GM23338 (cell line): ENCODE data around the gene ETNPPL. TPM values are rescaled to one million over a fixed set of nuclear protein-coding genes. Genes with fewer than 3 reads are reported as not detected.

Experiments
- ATAC-seq: fragments of 200-7000 bp; cut with Tn5 transposase; 3 replicates; pipeline ENCODE4 v1.9.1; 2020
- DNase-seq: peaks from one replicate; pipeline ENCODE4 v3.0.0-alpha.2; 2015; ENCODE audit warnings: low spot score
- H2AFZ ChIP-seq: fragments of 200-600 bp; sonication (generic); 2 replicates; pipeline ENCODE4 v1.8.0; 2016; ENCODE audit warnings: antibody characterized with exemption, mild to moderate bottlenecking, moderate library complexity
- H3F3A ChIP-seq: fragments of 200-600 bp; sonication (generic); replicated peaks from 2 replicates; pipeline ENCODE4 v1.8.0; 2017; ENCODE audit warnings: antibody characterized with exemption, mixed run types, low read depth
- H3K27ac ChIP-seq: fragments of 200-600 bp; sonication (generic); 2 replicates; pipeline ENCODE4 v1.6.1; 2016; ENCODE audit warnings: low read depth
- H3K27me3 ChIP-seq: fragments of 200-600 bp; sonication (generic); 2 replicates; pipeline ENCODE4 v1.8.0; 2016; ENCODE audit warnings: mild to moderate bottlenecking, mixed run types, moderate library complexity; ENCODE audit not compliant: insufficient read depth
- H3K36me3 ChIP-seq: fragments of 200-600 bp; sonication (generic); 2 replicates; pipeline ENCODE4 v1.8.0; 2016; ENCODE audit warnings: mild to moderate bottlenecking; ENCODE audit not compliant: insufficient read depth
- H3K4me1 ChIP-seq: fragments of 200-600 bp; sonication (generic); 2 replicates; pipeline ENCODE4 v1.8.0; 2016; ENCODE audit warnings: mild to moderate bottlenecking, moderate library complexity; ENCODE audit not compliant: insufficient read depth
- H3K4me2 ChIP-seq: fragments of 200-600 bp; sonication (generic); 2 replicates; pipeline ENCODE4 v1.7.1; 2017; ENCODE audit warnings: mixed run types
- H3K4me3 ChIP-seq: fragments of 200-600 bp; sonication (generic); 2 replicates; pipeline ENCODE4 v1.6.1; 2016; ENCODE audit warnings: mixed run types
- H3K79me2 ChIP-seq: fragments of 200-600 bp; sonication (generic); replicated peaks from 2 replicates; pipeline ENCODE4 v1.8.0; 2017; ENCODE audit warnings: mild to moderate bottlenecking; ENCODE audit not compliant: insufficient read depth
- H3K9me2 ChIP-seq: fragments of 200-600 bp; sonication (generic); 2 replicates; pipeline ENCODE4 v1.8.0; 2017; ENCODE audit not compliant: insufficient read depth
- H4K20me1 ChIP-seq: fragments of 200-600 bp; sonication (generic); replicated peaks from 2 replicates; pipeline ENCODE4 v1.8.0; 2017; ENCODE audit warnings: mild to moderate bottlenecking; ENCODE audit not compliant: insufficient read depth
- H3K27ac Mint-ChIP-seq: 2 replicates; pipeline ENCODE4 v1.8.0; 2020; ENCODE audit warnings: inconsistent platforms, mild to moderate bottlenecking, moderate library complexity, mixed read lengths
- H3K27me3 Mint-ChIP-seq: 3 replicates; pipeline ENCODE4 v1.8.0; 2022; ENCODE audit warnings: low read depth, mild to moderate bottlenecking, moderate library complexity, mixed read lengths, inconsistent platforms; ENCODE audit not compliant: insufficient read depth, poor library complexity
- H3K36me3 Mint-ChIP-seq: 3 replicates; pipeline ENCODE4 v1.8.0; 2021; ENCODE audit warnings: low read depth, mild to moderate bottlenecking, inconsistent platforms, moderate library complexity, mixed read lengths
- H3K4me1 Mint-ChIP-seq: 3 replicates; pipeline ENCODE4 v1.8.0; 2020; ENCODE audit warnings: mild to moderate bottlenecking, inconsistent platforms, mixed read lengths
- H3K4me3 Mint-ChIP-seq: 3 replicates; pipeline ENCODE4 v1.8.0; 2021; ENCODE audit warnings: moderate library complexity, mild to moderate bottlenecking, inconsistent platforms, mixed read lengths
- H3K9me3 Mint-ChIP-seq: 3 replicates; pipeline ENCODE4 v1.8.0; 2020; ENCODE audit warnings: moderate library complexity, mild to moderate bottlenecking, inconsistent platforms, mixed read lengths
- CREB1 ChIP-seq: fragments of 250-450 bp; sonication (Bioruptor Pico); IDR thresholded peaks from 2 replicates; pipeline ENCODE4 v1.5.0; 2020; ENCODE audit warnings: low read depth, mild to moderate bottlenecking, moderate library complexity
- CTCF ChIP-seq, 2 experiments: fragments of 200-600 bp in 1 of 2; sonication (generic) in 1 of 2; conservative IDR thresholded peaks; 2 replicates each; pipeline versions ENCODE4 v1.5.1 to v1.6.1; 2016 to 2017; ENCODE audit warnings: antibody characterized with exemption in 2 of 2, low read depth in 2 of 2, mild to moderate bottlenecking in 2 of 2, moderate library complexity in 1 of 2
- ETS1 ChIP-seq: IDR thresholded peaks from 2 replicates; pipeline ENCODE4 v1.6.1; 2016; ENCODE audit warnings: antibody characterized with exemption
- EZH2 ChIP-seq: fragments of 200-600 bp; sonication (generic); IDR thresholded peaks from one replicate; pipeline ENCODE4 v1.8.0; 2017; ENCODE audit warnings: antibody characterized with exemption, mild to moderate bottlenecking, low read depth; ENCODE audit not compliant: unreplicated experiment
- EZH2phosphoT487 ChIP-seq: fragments of 200-600 bp; sonication (generic); IDR thresholded peaks from one replicate; pipeline ENCODE4 v1.8.1; 2018; ENCODE audit warnings: antibody characterized with exemption; ENCODE audit not compliant: unreplicated experiment
- JUNB ChIP-seq: IDR thresholded peaks from one replicate; pipeline ENCODE4 v1.6.1; 2016; ENCODE audit warnings: antibody characterized with exemption; ENCODE audit not compliant: unreplicated experiment
- NANOG ChIP-seq: IDR thresholded peaks from 2 replicates; pipeline ENCODE4 v1.6.1; 2016; ENCODE audit warnings: antibody characterized with exemption, borderline replicate concordance
- POLR2AphosphoS5 ChIP-seq: IDR thresholded peaks from 2 replicates; pipeline ENCODE4 v1.6.1; 2016; ENCODE audit warnings: antibody characterized with exemption, low read depth
- REST ChIP-seq: IDR thresholded peaks from one replicate; pipeline ENCODE4 v1.6.1; 2018; ENCODE audit warnings: antibody characterized with exemption; ENCODE audit not compliant: unreplicated experiment
- STAT1 ChIP-seq: IDR thresholded peaks from one replicate; pipeline ENCODE4 v1.6.1; 2016; ENCODE audit warnings: antibody characterized with exemption; ENCODE audit not compliant: unreplicated experiment
- ZNF114 ChIP-seq: fragments of 250-450 bp; sonication (Bioruptor Pico); IDR thresholded peaks from 2 replicates; pipeline ENCODE4 v1.5.0; 2020; ENCODE audit warnings: mild to moderate bottlenecking, moderate library complexity
- ZNF331 ChIP-seq: fragments of 250-450 bp; sonication (Bioruptor Pico); IDR thresholded peaks from 2 replicates; pipeline ENCODE4 v1.5.0; 2020; ENCODE audit warnings: low read depth, mild to moderate bottlenecking, moderate library complexity
- ZNF462 ChIP-seq: fragments of 250-450 bp; sonication (Bioruptor Pico); IDR thresholded peaks from 2 replicates; pipeline ENCODE4 v1.5.0; 2020; ENCODE audit warnings: mild to moderate bottlenecking, moderate library complexity
- polyA plus RNA-seq: library from polyadenylated mRNA; unstranded; fragments of >200 nt; fragmentation: Nextera tagmentation; extraction: Ambion mirVana; gene quantifications from 2 replicates; pipeline ENCODE4 v1.2.1, GENCODE V29; 2016
- total RNA-seq: library from RNA; depleted of rRNA; stranded (reverse); fragments of >200 nt; shearing (Covaris generic); gene quantifications from 2 replicates; pipeline ENCODE4 v1.2.3, GENCODE V29; 2014

The ETNPPL gene
- total and polyA plus RNA-seq, 2 experiments from 2014 or later = 1.2 to 1.5 TPM

GRCh38 chr4:108795733-108796132, 32.9 kb upstream of the ETNPPL start:
- Histone ChIP-seq H3K27ac (no peak overlapping the region), H4K20me1 (no peaks in the 10 kb centered on the region), H3K4me1 (no peaks in the 10 kb centered on the region), H3K79me2 (no peaks in the 10 kb centered on the region), H3K4me2 (no peak overlapping the region), H3K36me3 (no peaks in the 10 kb centered on the region), H3K4me3 (no peak overlapping the region), H2AFZ (no peak overlapping the region), H3F3A (no peaks in the 10 kb centered on the region), H3K27me3 (no peaks in the 10 kb centered on the region), H3K9me2 (no peaks in the 10 kb centered on the region)
- ATAC-seq (no peak), DNase-seq (no peak)
- Mint-ChIP-seq H3K36me3 (no peaks in the 10 kb centered on the region), H3K27ac (no peak overlapping the region), H3K4me1 (no peaks in the 10 kb centered on the region), H3K4me3 (no peak overlapping the region), H3K9me3 (no peaks in the 10 kb centered on the region), H3K27me3 (no peaks in the 10 kb centered on the region)
- no peak for TF ChIP-seq REST
- TF ChIP-seq CREB1 (CRISPR knock-in tag) = no peak
- TF ChIP-seq ZNF331 (CRISPR knock-in tag) = no peak
- TF ChIP-seq ZNF462 (CRISPR knock-in tag) = no peak
- no peak for TF ChIP-seq POLR2AphosphoS5
- no peak for TF ChIP-seq EZH2
- TF ChIP-seq ZNF114 (CRISPR knock-in tag) = no peak
- no peak for TF ChIP-seq ETS1
- TF ChIP-seq EZH2phosphoT487 = no peak
- TF ChIP-seq JUNB = no peak
- TF ChIP-seq NANOG = no peak
- no peak for TF ChIP-seq CTCF (conservative IDR thresholded peaks at IDR 0.05; ENCODE audit: low read depth in 2 of 2)
- no peak for TF ChIP-seq STAT1
